T-helper 17 cell (primary cell): ENCODE measurements around the gene VPREB3. TPM values are rescaled to one million over a fixed set of nuclear protein-coding genes. Genes with fewer than 3 reads are reported as not detected.

Experiments used
- ATAC-seq: fragments of 150-1000 bp; cut with Tn5 transposase; 2 replicates; pipeline ENCODE4 v1.10.0; 2021; ENCODE audit warnings: mild to moderate bottlenecking, moderate library complexity
- DNase-seq, 3 donors: peaks; one replicate each; pipeline versions ENCODE4 v3.0.0 to v3.0.0-alpha.2; 2020 to 2021
- H3K9me3 ChIP-seq: one replicate; pipeline ENCODE4 v1.7.0; 2013; ENCODE audit warnings: low read length, mild to moderate bottlenecking; ENCODE audit not compliant: control insufficient read depth, poor library complexity, severe bottlenecking
- H3K27ac Mint-ChIP-seq: one replicate; pipeline ENCODE4 v1.8.0; 2022; ENCODE audit warnings: mild to moderate bottlenecking, moderate library complexity, mixed read lengths
- H3K27me3 Mint-ChIP-seq: one replicate; pipeline ENCODE4 v1.8.0; 2022; ENCODE audit warnings: mixed read lengths
- H3K36me3 Mint-ChIP-seq: one replicate; pipeline ENCODE4 v1.8.0; 2022; ENCODE audit warnings: low read depth, mixed read lengths
- H3K4me1 Mint-ChIP-seq: one replicate; pipeline ENCODE4 v1.8.0; 2022; ENCODE audit warnings: mild to moderate bottlenecking, mixed read lengths
- H3K4me3 Mint-ChIP-seq: one replicate; pipeline ENCODE4 v1.8.0; 2022; ENCODE audit warnings: mild to moderate bottlenecking, moderate library complexity, mixed read lengths
- total RNA-seq, 4 donors: library from RNA in 2 of 4; stranded (reverse) in 2 of 4; gene quantifications; one replicate each; pipeline ENCODE4 v1.2.3 and lab custom pipeline; 2022 to 2026

Gene VPREB3
- total RNA-seq, 2 donors from 2014 or later, result 4.4 TPM; not detected in 1

GRCh38 chr22:23722160-23722559 is 32.1 kb downstream of the VPREB3 start:
- H3K36me3 Mint-ChIP-seq, result peaks cover 3% of the 10 kb centered on the region

GRCh38 chr22:23720855-23721254 is 33.4 kb downstream of the VPREB3 start:
- Mint-ChIP-seq H3K27me3 (no peaks in the 10 kb centered on the region), H3K4me1 (peaks cover 5% of the 10 kb centered on the region), H3K36me3 (no peaks in the 10 kb centered on the region), H3K4me3 (no peak overlapping the region), H3K27ac (no peak overlapping the region)
- ATAC-seq, result no peak
- DNase-seq, result no peak
- no peaks in the 10 kb centered on the region for H3K9me3 ChIP-seq

More at GRCh38 chr22:23722160-23722559, 32.1 kb downstream of the VPREB3 start:
- Mint-ChIP-seq H3K27ac (no peak overlapping the region), H3K4me3 (no peak overlapping the region), H3K27me3 (no peaks in the 10 kb centered on the region), H3K4me1 (peaks cover 2% of the 10 kb centered on the region)
- H3K9me3 ChIP-seq, result no peaks in the 10 kb centered on the region
- ATAC-seq (no peak), DNase-seq (no peak)

- H3K9me3 ChIP-seq, result no peaks in the 10 kb centered on the region
- ATAC-seq, result no peak
- no peak for DNase-seq
- H3K4me1 Mint-ChIP-seq, result peaks cover 10% of the 10 kb centered on the region
- no peaks in the 10 kb centered on the region for H3K36me3 Mint-ChIP-seq
- no peaks in the 10 kb centered on the region for H3K27me3 Mint-ChIP-seq
- no peak overlapping the region for H3K27ac Mint-ChIP-seq
- no peak overlapping the region for H3K4me3 Mint-ChIP-seq
Measured at GRCh38 chr22:23718371-23719165, 35.7 kb downstream of the VPREB3 start.

- peaks cover 10% of the 10 kb centered on the region for H3K4me1 Mint-ChIP-seq
- ATAC-seq (peak; percentile 97), DNase-seq (peak; percentile 70 to 75 (median 72))
- H3K27me3 Mint-ChIP-seq, result no peaks in the 10 kb centered on the region
- H3K36me3 Mint-ChIP-seq, result no peaks in the 10 kb centered on the region
- H3K9me3 ChIP-seq, result no peaks in the 10 kb centered on the region
- H3K27ac Mint-ChIP-seq, result peak overlapping the region; percentile 75
- H3K4me3 Mint-ChIP-seq, result peak overlapping the region; percentile 85
Measured at GRCh38 chr22:23716811-23717801, 37.1 kb downstream of the VPREB3 start.

- H3K4me3 Mint-ChIP-seq, result peak overlapping the region; percentile 85
- peaks cover under 1% of the 10 kb centered on the region for H3K36me3 Mint-ChIP-seq
- H3K9me3 ChIP-seq, result no peaks in the 10 kb centered on the region
- peaks cover 10% of the 10 kb centered on the region for H3K4me1 Mint-ChIP-seq
- H3K27ac Mint-ChIP-seq, result peak overlapping the region; percentile 75
- DNase-seq (no peak), ATAC-seq (no peak)
- H3K27me3 Mint-ChIP-seq, result no peaks in the 10 kb centered on the region
Measured at GRCh38 chr22:23715806-23716375, 38.3 kb downstream of the VPREB3 start.

- Mint-ChIP-seq H3K27ac (peak overlapping the region; percentile 75), H3K36me3 (peaks cover 6% of the 10 kb centered on the region), H3K4me1 (peaks cover 14% of the 10 kb centered on the region), H3K27me3 (no peaks in the 10 kb centered on the region), H3K4me3 (peak overlapping the region; percentile 85)
- ATAC-seq (no peak), DNase-seq (no peak)
- no peaks in the 10 kb centered on the region for H3K9me3 ChIP-seq
Measured at GRCh38 chr22:23714596-23715578, 39.3 kb downstream of the VPREB3 start.

- peaks cover 11% of the 10 kb centered on the region for H3K36me3 Mint-ChIP-seq
- H3K9me3 ChIP-seq, result no peaks in the 10 kb centered on the region
- peak overlapping the region; percentile 68 for H3K4me3 Mint-ChIP-seq
- no peak for DNase-seq
- H3K4me1 Mint-ChIP-seq, result peaks cover 19% of the 10 kb centered on the region
- no peaks in the 10 kb centered on the region for H3K27me3 Mint-ChIP-seq
- no peak for ATAC-seq
- no peak overlapping the region for H3K27ac Mint-ChIP-seq
Measured at GRCh38 chr22:23713696-23714595, 40.3 kb downstream of the VPREB3 start.

- H3K9me3 ChIP-seq, result no peaks in the 10 kb centered on the region
- Mint-ChIP-seq H3K4me3 (no peak overlapping the region), H3K36me3 (peaks cover 17% of the 10 kb centered on the region), H3K4me1 (peaks cover 23% of the 10 kb centered on the region), H3K27me3 (no peaks in the 10 kb centered on the region), H3K27ac (no peak overlapping the region)
- ATAC-seq, result no peak
- no peak for DNase-seq
Measured at GRCh38 chr22:23712256-23712655, 42.0 kb downstream of the VPREB3 start.

- no peaks in the 10 kb centered on the region for H3K27me3 Mint-ChIP-seq
- peaks cover 41% of the 10 kb centered on the region for H3K4me1 Mint-ChIP-seq
- ATAC-seq (no peak), DNase-seq (no peak)
- no peaks in the 10 kb centered on the region for H3K9me3 ChIP-seq
- H3K4me3 Mint-ChIP-seq, result no peak overlapping the region
- peaks cover 33% of the 10 kb centered on the region for H3K36me3 Mint-ChIP-seq
- H3K27ac Mint-ChIP-seq, result peak overlapping the region; percentile 37
Measured at GRCh38 chr22:23709107-23709506, 45.1 kb downstream of the VPREB3 start.

GRCh38 chr22:23708270-23708669 is 46.0 kb downstream of the VPREB3 start:
- H3K36me3 Mint-ChIP-seq, result peaks cover 33% of the 10 kb centered on the region
- no peak for DNase-seq
- peaks cover 46% of the 10 kb centered on the region for H3K4me1 Mint-ChIP-seq
- H3K27me3 Mint-ChIP-seq, result no peaks in the 10 kb centered on the region
- no peaks in the 10 kb centered on the region for H3K9me3 ChIP-seq
- no peak overlapping the region for H3K4me3 Mint-ChIP-seq
- no peak for ATAC-seq
- peak overlapping the region; percentile 62 for H3K27ac Mint-ChIP-seq

GRCh38 chr22:23705358-23705757 is 48.9 kb downstream of the VPREB3 start:
- Mint-ChIP-seq H3K27ac (peak overlapping the region; percentile 87), H3K4me1 (peaks cover 57% of the 10 kb centered on the region), H3K4me3 (peak overlapping the region; percentile 72), H3K27me3 (no peaks in the 10 kb centered on the region), H3K36me3 (peaks cover 38% of the 10 kb centered on the region)
- H3K9me3 ChIP-seq, result no peaks in the 10 kb centered on the region
- ATAC-seq (peak; percentile 63), DNase-seq (no peak)
